ENCODE data around the gene NCEH1. TPM values are rescaled to one million over a fixed set of nuclear protein-coding genes. Genes with fewer than 3 reads are reported as not detected.

Gene NCEH1
- total and polyA plus RNA-seq, 10 of the 15 experiments (the other 5 are each of a cell fraction or from before 2014, with no cell fraction given), result 1.8 to 8.1 (median 4.5) TPM

- Histone ChIP-seq H4K20me1 (ENCODE audit: control insufficient read depth, insufficient read depth) (no peaks in the 10 kb centered on the region), H3K4me2 (ENCODE audit: control insufficient read depth, insufficient read depth) (no peak overlapping the region), H3K79me2 (ENCODE audit: control insufficient read depth, insufficient read depth, low read length) (no peaks in the 10 kb centered on the region), H3K4me1 (ENCODE audit: control insufficient read depth, insufficient read depth, low read length) (peaks cover 28% of the 10 kb centered on the region), H3K9me3 (replicated peaks; ENCODE audit: control insufficient read depth, insufficient read depth, low read length) (no peaks in the 10 kb centered on the region; the same call in 2 of the 3 replicates), H3K27me3 (replicated peaks in 1 of 2; ENCODE audit: control insufficient read depth in 2 of 2, insufficient read depth in 2 of 2, low read length in 1 of 2) (no peaks in the 10 kb centered on the region), H3K9ac (ENCODE audit: control insufficient read depth, insufficient read depth, low read length) (no peak overlapping the region), H2AFZ (ENCODE audit: control insufficient read depth, low read depth, low read length) (peak overlapping the region; percentile 79), H3K36me3 (ENCODE audit: control insufficient read depth in 2 of 2, insufficient read depth in 2 of 2, low read length in 1 of 2) (no peaks in the 10 kb centered on the region), H3K4me3 (no peak overlapping the region), H3K27ac (ENCODE audit: control insufficient read depth, insufficient read depth) (peak overlapping the region; percentile 62; the same call in 1 of the 2 replicates)
- in situ Hi-C loops (cut with MboI), result loop anchor here (5.0 kb wide), 1 partner anchor 114 kb away; no protein-coding TSS in a partner anchor
- BruUV-seq (replicated peaks), result no TSS peak
- intact Hi-C loops (cut with micrococcal nuclease; ENCODE audit: unreplicated experiment), result loop anchor here (1.0 to 2.0 kb wide), 2 partner anchors 70 to 106 kb away; no protein-coding TSS in a partner anchor
- 0% methylated on average over 2 of the region's 2 CpGs for WGBS (ENCODE audit: insufficient coverage, insufficient replicate concordance, low lambda C conversion rate, missing lambda C conversion rate)
- CTCF ChIA-PET, result interaction anchor here (0.5 to 4.6 kb wide), 49 partner anchors 10 to 1406 kb away, joined by 3 to 56 read pairs (median 8); partner anchors contain the start of gene TNFSF10
- FAIRE-seq (no peak), ATAC-seq (no peak), DNase-seq (ENCODE audit: low read depth, low spot score) (no peak)
- POLR2A ChIA-PET, result interaction anchor here (0.7 to 2.9 kb wide), 3 partner anchors 12 to 15 kb away, joined by 3 to 11 read pairs (median 4); no protein-coding TSS in a partner anchor
- no peak for TF ChIP-seq TBL1XR1 (IDR thresholded peaks at IDR 0.05; ENCODE audit: low read depth, low read length)
- no peak for TF ChIP-seq EGR1 (IDR thresholded peaks at IDR 0.05; ENCODE audit: borderline replicate concordance in 1 of 2, low read depth in 2 of 2, low read length in 2 of 2)
- TF ChIP-seq EED (IDR thresholded peaks at IDR 0.05; ENCODE audit: low read depth), result no peak
- no peak for TF ChIP-seq ZBTB11 (CRISPR knock-in tag; IDR thresholded peaks at IDR 0.05)
- TF ChIP-seq SPI1 (IDR thresholded peaks at IDR 0.05; ENCODE audit: borderline replicate concordance, insufficient read depth, low read depth, low read length), result no peak
- no peak for TF ChIP-seq CUX1 (IDR thresholded peaks at IDR 0.05; ENCODE audit: insufficient replicate concordance, low read depth, low read length)
- TF ChIP-seq NFYA (IDR thresholded peaks at IDR 0.05; ENCODE audit: borderline replicate concordance, low read depth, low read length), result no peak
- TF ChIP-seq SIN3A (IDR thresholded peaks at IDR 0.05; ENCODE audit: low read depth, low read length), result no peak
- no peak for TF ChIP-seq PML (IDR thresholded peaks at IDR 0.05; ENCODE audit: low read length)
- TF ChIP-seq CBX3 (IDR thresholded peaks at IDR 0.05; ENCODE audit: borderline replicate concordance, low read depth), result no peak
- no peak for TF ChIP-seq GATAD2B (conservative IDR thresholded peaks at IDR 0.05; ENCODE audit: low read depth)
- TF ChIP-seq TCF7 (IDR thresholded peaks at IDR 0.05; ENCODE audit: borderline replicate concordance), result no peak
- TF ChIP-seq E2F4 (IDR thresholded peaks at IDR 0.05; ENCODE audit: low read depth, low read length), result no peak
- TF ChIP-seq HDAC6 (IDR thresholded peaks at IDR 0.05; ENCODE audit: unreplicated experiment), result no peak
- TF ChIP-seq CHD1 (IDR thresholded peaks at IDR 0.05; ENCODE audit: low read depth, low read length), result no peak
- RAD21 ChIA-PET (ENCODE audit: unreplicated experiment), result interaction anchor here (0.6 to 4.1 kb wide), 25 partner anchors 11 to 763 kb away, joined by 3 to 33 read pairs (median 7); partner anchors contain the start of gene TNFSF10
- SMC1A ChIA-PET (ENCODE audit: uncharacterized antibody, unreplicated experiment), result interaction anchor here (0.8 to 8.1 kb wide), 34 partner anchors 10 to 264 kb away, joined by 3 to 78 read pairs (median 6); partner anchors contain the start of gene TNFSF10
Observed at GRCh38 chr3:172596394-172596706, 114.5 kb downstream of the NCEH1 start.
